GM12891 (cell line): Measurements from ENCODE around the gene LRP1-AS.

Experiments
- PAX5 ChIP-seq: IDR thresholded peaks from 2 replicates; pipeline ENCODE4 v1.6.1; 2011; ENCODE audit warnings: low read length, moderate library complexity, mild to moderate bottlenecking; ENCODE audit not compliant: insufficient read depth, severe bottlenecking
- POLR2A ChIP-seq: IDR thresholded peaks from 2 replicates; pipeline ENCODE4 v1.6.1; 2011; ENCODE audit warnings: low read depth, low read length, control low read depth
- POLR2AphosphoS5 ChIP-seq: IDR thresholded peaks from 2 replicates; pipeline ENCODE4 v1.6.1; 2011; ENCODE audit warnings: low read depth, low read length, control low read depth
- POU2F2 ChIP-seq: IDR thresholded peaks from 2 replicates; pipeline ENCODE4 v1.6.1; 2011; ENCODE audit warnings: low read depth, mild to moderate bottlenecking, control low read depth, low read length, moderate library complexity
- SPI1 ChIP-seq: IDR thresholded peaks from 2 replicates; pipeline ENCODE4 v1.6.1; 2011; ENCODE audit warnings: low read depth, low read length, control low read depth
- TAF1 ChIP-seq: IDR thresholded peaks from 2 replicates; pipeline ENCODE4 v1.6.1; 2011; ENCODE audit warnings: low read depth, low read length, control low read depth

DNA sequence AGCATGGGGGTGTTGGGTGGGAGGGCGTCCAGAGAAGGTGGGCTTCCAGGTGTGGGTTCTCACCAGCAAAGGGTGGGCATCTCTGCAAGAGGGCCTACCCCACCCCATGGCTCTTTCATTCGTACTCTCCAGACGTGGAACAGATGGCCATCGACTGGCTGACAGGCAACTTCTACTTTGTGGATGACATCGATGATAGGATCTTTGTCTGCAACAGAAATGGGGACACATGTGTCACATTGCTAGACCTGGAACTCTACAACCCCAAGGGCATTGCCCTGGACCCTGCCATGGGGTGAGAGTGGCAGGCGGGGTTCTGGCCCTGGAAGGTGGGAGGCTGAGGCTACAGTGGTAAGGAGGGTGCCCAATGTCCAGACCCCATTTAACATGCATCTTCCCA is 6.7 kb upstream of the LRP1-AS start:
- TF ChIP-seq POLR2A (no peak), POLR2AphosphoS5 (no peak), SPI1 (no peak), POU2F2 (no peak), TAF1 (no peak), PAX5 (no peak)
